Suprapubic skin (tissue), 4 donors: ENCODE measurements around the gene KRTAP3-2. TPM values are rescaled to one million over a fixed set of nuclear protein-coding genes. Genes with fewer than 3 reads are reported as not detected.
"Not testable (repeated sequence)": the region's sequence is repeated elsewhere in the genome, so short reads cannot be mapped to it uniquely, and the experiment has no call there.

ENCODE experiments used
- DNase-seq, 2 donors: peaks; one replicate each; pipeline ENCODE4 v3.0.0-alpha.2; 2019; ENCODE audit warnings: low spot score in 2 of 2
- H3K27ac ChIP-seq: fragments of 200-600 bp; sonication (generic); one replicate; pipeline ENCODE4 v1.5.1; 2019
- H3K27me3 ChIP-seq: fragments of 200-600 bp; sonication (generic); one replicate; pipeline ENCODE4 v1.5.1; 2019
- H3K36me3 ChIP-seq: fragments of 200-600 bp; sonication (generic); one replicate; pipeline ENCODE4 v1.5.1; 2019
- H3K4me1 ChIP-seq: fragments of 200-600 bp; sonication (generic); one replicate; pipeline ENCODE4 v1.5.1; 2019
- H3K4me3 ChIP-seq: fragments of 200-600 bp; sonication (generic); one replicate; pipeline ENCODE4 v1.5.1; 2019; ENCODE audit warnings: mild to moderate bottlenecking
- H3K9me3 ChIP-seq: fragments of 200-600 bp; sonication (generic); one replicate; pipeline ENCODE4 v1.5.1; 2019
- EP300 ChIP-seq: sonication (generic); formaldehyde crosslinking; IDR thresholded peaks from one replicate; pipeline ENCODE4 v1.6.1; 2017; ENCODE audit warnings: antibody characterized with exemption
- POLR2A ChIP-seq, 2 donors: fragments of 450-650 bp; IDR thresholded peaks; one replicate each; pipeline ENCODE4 v1.6.1; 2017; ENCODE audit warnings: antibody characterized with exemption in 2 of 2, mild to moderate bottlenecking in 2 of 2, moderate library complexity in 2 of 2
- POLR2AphosphoS5 ChIP-seq, 3 donors: sonication (generic); formaldehyde crosslinking; IDR thresholded peaks; one replicate each; pipeline ENCODE4 v1.6.1; 2017; ENCODE audit warnings: antibody characterized with exemption in 3 of 3
- WGBS: methylation state at CpG from one replicate; pipeline ENCODE4 v1.1.5; 2018; 5-methylcytosine and 5-hydroxymethylcytosine counted together
- total RNA-seq, 4 donors: library from RNA; depleted of rRNA; stranded (reverse); fragments of >200 nt; gene quantifications; one replicate each; pipeline ENCODE4 v1.1.0, GENCODE V29; 2016
- TF ChIP-seq, protein P1 (sequence below), 2 donors: fragments of 200-600 bp in 1 of 2; fragments of 450-650 bp in 1 of 2; sonication (generic) in 1 of 2; IDR thresholded peaks; one replicate each; pipeline ENCODE4 v1.5.1; 2016 to 2019; ENCODE audit warnings: antibody characterized with exemption in 2 of 2, mild to moderate bottlenecking in 1 of 2, moderate library complexity in 1 of 2

The KRTAP3-2 gene
- total RNA-seq, result 10 to 100 TPM in 2 of 4 donors, 1 to 10 TPM in 1, not detected in 1; 8.0 to 42.6 (median 23.7) TPM

- H3K36me3 ChIP-seq, H3K9me3 ChIP-seq, H3K27me3 ChIP-seq, H3K27ac ChIP-seq, H3K4me3 ChIP-seq, DNase-seq, H3K4me1 ChIP-seq: not testable (repeated sequence)
- 84% methylated on average over 6 of the region's 6 CpGs for WGBS
These were observed at the start of gene KRTAP3-2 for GRCh38 chr17:40999563-40999962. TSS of gene KRTAP3-2 (minus strand) at chr17:40999906. CDS start at chr17:40999853, 53 bp downstream.

DNA sequence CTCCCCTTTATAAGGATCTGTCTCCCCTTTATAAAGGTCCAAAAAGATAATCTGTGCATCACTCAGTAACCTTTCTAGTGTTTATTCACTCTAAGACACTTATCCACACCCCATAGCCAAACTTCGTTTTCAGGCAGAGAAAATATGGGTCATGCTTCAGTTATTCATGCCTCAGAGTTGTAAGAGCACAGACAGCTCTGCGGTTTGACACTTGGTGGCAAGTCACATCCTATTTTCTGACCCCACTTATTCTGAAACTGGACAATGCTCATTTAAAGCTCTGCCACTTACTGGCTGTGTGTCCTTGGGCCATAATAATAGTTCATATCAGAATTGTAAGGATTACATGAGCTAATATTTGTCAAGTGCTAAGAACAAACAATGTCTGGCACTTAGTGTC is 49.4 kb upstream of the KRTAP3-2 start:
- DNase-seq, result no peak

DNA sequence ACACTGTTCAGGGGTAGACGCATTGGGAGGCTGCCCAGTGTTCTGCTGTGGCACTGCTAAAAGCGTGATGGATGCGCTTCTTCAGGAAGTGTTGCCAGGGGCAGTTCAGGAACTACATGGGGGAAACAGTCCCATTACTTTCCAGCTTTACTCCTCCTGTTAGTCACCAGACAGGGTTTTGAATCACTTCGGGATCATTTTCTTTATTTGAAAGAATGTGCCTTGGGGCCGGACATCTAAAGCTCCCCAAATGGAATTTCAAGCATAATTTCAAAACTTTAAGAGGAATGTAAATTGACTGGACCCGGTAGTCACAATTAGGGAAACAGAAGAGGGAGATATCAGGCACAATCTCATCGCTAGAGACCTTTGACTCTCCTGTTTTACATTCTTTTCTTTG is 48.7 kb upstream of the KRTAP3-2 start:
- Histone ChIP-seq H3K27me3 (peaks cover 9% of the 10 kb centered on the region), H3K36me3 (no peaks in the 10 kb centered on the region), H3K4me1 (no peaks in the 10 kb centered on the region), H3K9me3 (no peaks in the 10 kb centered on the region), H3K4me3 (no peak overlapping the region), H3K27ac (no peak overlapping the region)
- 65% methylated on average over 7 of the region's 7 CpGs for WGBS
- no peak for DNase-seq
- no peak for TF ChIP-seq POLR2AphosphoS5 (IDR thresholded peaks at IDR 0.05)
- TF ChIP-seq POLR2A (IDR thresholded peaks at IDR 0.05), result no peak
- TF ChIP-seq, protein P1, sequence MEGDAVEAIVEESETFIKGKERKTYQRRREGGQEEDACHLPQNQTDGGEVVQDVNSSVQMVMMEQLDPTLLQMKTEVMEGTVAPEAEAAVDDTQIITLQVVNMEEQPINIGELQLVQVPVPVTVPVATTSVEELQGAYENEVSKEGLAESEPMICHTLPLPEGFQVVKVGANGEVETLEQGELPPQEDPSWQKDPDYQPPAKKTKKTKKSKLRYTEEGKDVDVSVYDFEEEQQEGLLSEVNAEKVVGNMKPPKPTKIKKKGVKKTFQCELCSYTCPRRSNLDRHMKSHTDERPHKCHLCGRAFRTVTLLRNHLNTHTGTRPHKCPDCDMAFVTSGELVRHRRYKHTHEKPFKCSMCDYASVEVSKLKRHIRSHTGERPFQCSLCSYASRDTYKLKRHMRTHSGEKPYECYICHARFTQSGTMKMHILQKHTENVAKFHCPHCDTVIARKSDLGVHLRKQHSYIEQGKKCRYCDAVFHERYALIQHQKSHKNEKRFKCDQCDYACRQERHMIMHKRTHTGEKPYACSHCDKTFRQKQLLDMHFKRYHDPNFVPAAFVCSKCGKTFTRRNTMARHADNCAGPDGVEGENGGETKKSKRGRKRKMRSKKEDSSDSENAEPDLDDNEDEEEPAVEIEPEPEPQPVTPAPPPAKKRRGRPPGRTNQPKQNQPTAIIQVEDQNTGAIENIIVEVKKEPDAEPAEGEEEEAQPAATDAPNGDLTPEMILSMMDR (IDR thresholded peaks at IDR 0.05), result no peak
- no peak for TF ChIP-seq EP300

More for the DNA sequence above, 49.4 kb upstream of the KRTAP3-2 start:
- Histone ChIP-seq H3K9me3 (no peaks in the 10 kb centered on the region), H3K4me3 (no peak overlapping the region), H3K36me3 (no peaks in the 10 kb centered on the region), H3K4me1 (no peaks in the 10 kb centered on the region), H3K27ac (no peak overlapping the region), H3K27me3 (peaks cover 9% of the 10 kb centered on the region)
- WGBS, result 69% methylated on average over 2 of the region's 2 CpGs
- no peak for TF ChIP-seq EP300
- no peak for TF ChIP-seq POLR2A (IDR thresholded peaks at IDR 0.05)
- TF ChIP-seq, protein P1 (IDR thresholded peaks at IDR 0.05), result no peak
- TF ChIP-seq POLR2AphosphoS5 (IDR thresholded peaks at IDR 0.05), result no peak

- not testable (repeated sequence) for H3K27me3 ChIP-seq, H3K4me1 ChIP-seq, H3K27ac ChIP-seq, H3K4me3 ChIP-seq, H3K9me3 ChIP-seq, H3K36me3 ChIP-seq, DNase-seq
- 82% methylated on average over 11 of the region's 33 CpGs for WGBS
These were observed 47.2 kb upstream of the KRTAP3-2 start, which contains the start of gene KRTAP2-1 for GRCh38 chr17:41046735-41047465. TSS of gene KRTAP2-1 (minus strand) at chr17:41047316. CDS start at chr17:41047267, 49 bp downstream.

DNA sequence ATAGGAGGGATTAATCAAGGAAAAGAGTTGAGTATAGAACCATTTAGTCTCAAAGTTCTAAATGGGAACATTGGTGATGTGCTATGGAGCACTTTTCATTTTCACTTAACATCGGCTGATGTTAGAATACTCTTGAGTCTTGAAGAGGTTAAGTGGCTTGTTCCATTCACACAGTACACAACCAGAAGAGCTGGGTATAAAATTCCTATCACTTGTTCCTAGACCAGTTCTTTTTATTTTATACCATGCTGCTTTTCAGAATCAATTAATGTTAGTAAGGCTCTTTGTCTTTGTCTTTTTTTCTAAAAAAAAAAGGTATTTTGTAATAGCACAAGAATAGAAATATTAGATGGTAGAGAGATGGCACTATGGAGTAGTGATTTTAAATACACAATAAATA is 43.2 kb upstream of the KRTAP3-2 start:
- no peak overlapping the region for H3K27ac ChIP-seq
- no peaks in the 10 kb centered on the region for H3K36me3 ChIP-seq
- DNase-seq, result no peak
- WGBS, result 100% methylated on average over 1 of the region's 1 CpG
- peaks cover 5% of the 10 kb centered on the region for H3K27me3 ChIP-seq
- peaks cover 4% of the 10 kb centered on the region for H3K9me3 ChIP-seq
- no peak overlapping the region for H3K4me3 ChIP-seq
- no peaks in the 10 kb centered on the region for H3K4me1 ChIP-seq
- TF ChIP-seq, protein P1 (IDR thresholded peaks at IDR 0.05), result no peak
- no peak for TF ChIP-seq EP300
- TF ChIP-seq POLR2AphosphoS5 (IDR thresholded peaks at IDR 0.05), result no peak
- no peak for TF ChIP-seq POLR2A (IDR thresholded peaks at IDR 0.05)

- not testable (repeated sequence) for DNase-seq, H3K27me3 ChIP-seq, H3K36me3 ChIP-seq, H3K4me1 ChIP-seq, H3K27ac ChIP-seq, H3K9me3 ChIP-seq, H3K4me3 ChIP-seq
- 65% methylated on average over 11 of the region's 14 CpGs for WGBS
These were observed 41.3 kb upstream of the KRTAP3-2 start, which contains the start of gene KRTAP1-1 for GRCh38 chr17:41040783-41041571. TSS of gene KRTAP1-1 (minus strand) at chr17:41041450. CDS start at chr17:41041397, 53 bp downstream.
